ENCODE results near the gene ANKUB1. TPM values are rescaled to one million over a fixed set of nuclear protein-coding genes. Genes with fewer than 3 reads are reported as not detected.
A peak's percentile ranks its signal among the peaks of the same experiment; 100 is the strongest.

Gene ANKUB1
- polyA plus RNA-seq, 2 of the 4 experiments (the other 2 are of a cell fraction), result not detected

DNA sequence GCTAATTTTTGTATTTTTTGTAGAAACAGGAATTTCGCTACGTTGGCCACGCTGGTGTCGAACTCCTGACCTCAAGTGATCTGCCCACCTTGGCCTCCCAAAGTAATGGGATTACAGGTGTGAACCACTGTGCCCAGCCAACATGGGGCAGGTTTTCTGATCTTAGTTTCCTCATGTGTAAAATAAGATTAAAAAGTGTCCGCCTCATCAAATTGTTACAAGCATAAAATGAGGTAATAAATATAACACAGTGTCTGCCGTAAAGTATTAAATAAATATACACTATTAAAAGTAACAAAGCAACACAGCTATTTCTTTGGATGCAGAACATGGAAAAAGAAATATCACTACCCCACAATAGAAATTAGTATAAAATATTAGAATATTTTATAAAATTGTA lies 23.6 kb downstream of the ANKUB1 start:
- peak; percentile 67 for TF ChIP-seq MAFK (IDR thresholded peaks at IDR 0.05; ENCODE audit: partially characterized antibody)
- TF ChIP-seq PHF8 (IDR thresholded peaks at IDR 0.05; ENCODE audit: borderline replicate concordance, low read depth), result no peak
- TF ChIP-seq, protein P1, sequence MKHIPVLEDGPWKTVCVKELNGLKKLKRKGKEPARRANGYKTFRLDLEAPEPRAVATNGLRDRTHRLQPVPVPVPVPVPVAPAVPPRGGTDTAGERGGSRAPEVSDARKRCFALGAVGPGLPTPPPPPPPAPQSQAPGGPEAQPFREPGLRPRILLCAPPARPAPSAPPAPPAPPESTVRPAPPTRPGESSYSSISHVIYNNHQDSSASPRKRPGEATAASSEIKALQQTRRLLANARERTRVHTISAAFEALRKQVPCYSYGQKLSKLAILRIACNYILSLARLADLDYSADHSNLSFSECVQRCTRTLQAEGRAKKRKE (CRISPR knock-in tag; IDR thresholded peaks at IDR 0.05; ENCODE audit: low read depth), result no peak
- no peak for TF ChIP-seq HEYL (CRISPR knock-in tag; IDR thresholded peaks at IDR 0.05)
- WGBS (ENCODE audit: missing lambda C conversion rate), result 94% methylated on average over 6 of the region's 6 CpGs
- Histone ChIP-seq H3K4me3 (no peak overlapping the region), H3K4me2 (no peak overlapping the region), H3K9me3 (no peaks in the 10 kb centered on the region), H3K27ac (no peak overlapping the region), H3K4me1 (no peaks in the 10 kb centered on the region)
- CTCF ChIA-PET, result interaction anchor here (1.0 to 19.5 kb wide), 3 partner anchors 9 to 199 kb away, joined by 3 to 231 read pairs (median 5); no protein-coding TSS in a partner anchor
- no peak for ATAC-seq
- FAIRE-seq, result no peak
- POLR2A ChIA-PET, result no interaction called here
- DNase-seq (ENCODE audit: low read depth in 1 of 2, low spot score in 1 of 2), result no peak

DNA sequence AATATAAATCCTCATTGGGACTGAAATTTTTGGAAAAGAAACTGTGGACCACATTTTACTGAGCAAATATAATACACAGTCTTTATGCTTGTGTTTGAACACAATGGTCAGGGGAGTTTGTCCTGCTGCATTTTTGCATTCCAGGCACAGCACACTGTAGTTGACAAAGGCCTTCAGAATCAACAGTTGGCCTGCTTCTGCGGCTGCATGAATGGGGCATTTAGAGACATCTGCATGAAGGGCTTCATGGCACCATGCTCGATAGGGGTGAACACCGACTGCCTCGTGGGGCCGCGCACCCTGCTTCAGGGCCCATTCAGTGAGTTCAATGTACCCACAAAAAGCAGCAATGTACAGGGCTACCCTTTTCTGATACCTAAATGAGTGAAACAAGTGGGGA lies 24.6 kb downstream of the ANKUB1 start:
- H3K9me3 ChIP-seq, result no peaks in the 10 kb centered on the region
- H3K4me3 ChIP-seq, result no peak overlapping the region
- DNase-seq (ENCODE audit: low read depth in 1 of 2, low spot score in 1 of 2) (no peak), FAIRE-seq (no peak), ATAC-seq (no peak)
- ChIA-PET CTCF (interaction anchor here (0.7 to 19.5 kb wide), 8 partner anchors 16 to 416 kb away, joined by 3 to 231 read pairs (median 4); partner anchors contain the start of gene COMMD2), POLR2A (no interaction called here)
- no peak overlapping the region for H3K4me2 ChIP-seq
- 90% methylated on average over 4 of the region's 6 CpGs for WGBS (ENCODE audit: missing lambda C conversion rate)
- no peaks in the 10 kb centered on the region for H3K4me1 ChIP-seq
- H3K27ac ChIP-seq, result no peak overlapping the region
- no peak for TF ChIP-seq CBX8 (IDR thresholded peaks at IDR 0.05)

DNA sequence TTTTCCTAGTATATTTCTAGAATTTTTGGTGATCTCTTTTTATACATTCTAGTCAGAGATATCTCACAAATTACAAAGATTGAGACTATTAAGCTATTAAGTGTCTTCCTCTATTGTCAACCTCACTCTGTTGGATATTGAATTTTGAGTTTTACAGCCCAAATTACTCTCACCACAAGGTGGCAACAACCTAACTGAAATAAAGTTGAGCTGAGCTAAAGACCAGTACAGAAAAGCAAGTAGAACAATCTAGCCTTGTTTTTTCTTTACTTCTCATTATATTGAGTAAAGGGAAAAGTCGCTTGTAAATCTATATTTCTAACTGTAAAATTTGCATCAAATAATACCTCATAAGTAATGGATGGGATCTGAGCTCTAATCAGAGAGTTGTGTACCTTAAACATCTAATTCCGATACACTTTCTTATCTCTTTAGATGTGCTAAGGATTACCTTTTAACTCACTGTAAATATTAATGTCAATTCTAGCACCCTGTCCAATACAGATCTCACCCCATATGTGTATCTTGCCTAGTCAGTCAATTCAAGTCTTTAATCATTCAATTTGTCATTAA lies 26.5 kb downstream of the ANKUB1 start:
- TF ChIP-seq EP300 (IDR thresholded peaks at IDR 0.05), result no peak
- peak; percentile 70 for TF ChIP-seq SMC3 (IDR thresholded peaks at IDR 0.05)
- TF ChIP-seq RAD21 (conservative IDR thresholded peaks at IDR 0.05 in 1 of 2, IDR thresholded peaks at IDR 0.05 in 1 of 2), result peak; percentile 72 to 74
- TF ChIP-seq, protein P2, sequence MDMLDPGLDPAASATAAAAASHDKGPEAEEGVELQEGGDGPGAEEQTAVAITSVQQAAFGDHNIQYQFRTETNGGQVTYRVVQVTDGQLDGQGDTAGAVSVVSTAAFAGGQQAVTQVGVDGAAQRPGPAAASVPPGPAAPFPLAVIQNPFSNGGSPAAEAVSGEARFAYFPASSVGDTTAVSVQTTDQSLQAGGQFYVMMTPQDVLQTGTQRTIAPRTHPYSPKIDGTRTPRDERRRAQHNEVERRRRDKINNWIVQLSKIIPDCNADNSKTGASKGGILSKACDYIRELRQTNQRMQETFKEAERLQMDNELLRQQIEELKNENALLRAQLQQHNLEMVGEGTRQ (IDR thresholded peaks at IDR 0.05), result no peak
- TF ChIP-seq, protein P3, sequence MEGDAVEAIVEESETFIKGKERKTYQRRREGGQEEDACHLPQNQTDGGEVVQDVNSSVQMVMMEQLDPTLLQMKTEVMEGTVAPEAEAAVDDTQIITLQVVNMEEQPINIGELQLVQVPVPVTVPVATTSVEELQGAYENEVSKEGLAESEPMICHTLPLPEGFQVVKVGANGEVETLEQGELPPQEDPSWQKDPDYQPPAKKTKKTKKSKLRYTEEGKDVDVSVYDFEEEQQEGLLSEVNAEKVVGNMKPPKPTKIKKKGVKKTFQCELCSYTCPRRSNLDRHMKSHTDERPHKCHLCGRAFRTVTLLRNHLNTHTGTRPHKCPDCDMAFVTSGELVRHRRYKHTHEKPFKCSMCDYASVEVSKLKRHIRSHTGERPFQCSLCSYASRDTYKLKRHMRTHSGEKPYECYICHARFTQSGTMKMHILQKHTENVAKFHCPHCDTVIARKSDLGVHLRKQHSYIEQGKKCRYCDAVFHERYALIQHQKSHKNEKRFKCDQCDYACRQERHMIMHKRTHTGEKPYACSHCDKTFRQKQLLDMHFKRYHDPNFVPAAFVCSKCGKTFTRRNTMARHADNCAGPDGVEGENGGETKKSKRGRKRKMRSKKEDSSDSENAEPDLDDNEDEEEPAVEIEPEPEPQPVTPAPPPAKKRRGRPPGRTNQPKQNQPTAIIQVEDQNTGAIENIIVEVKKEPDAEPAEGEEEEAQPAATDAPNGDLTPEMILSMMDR (IDR thresholded peaks at IDR 0.05), result peak; percentile 73
- 51% methylated on average over 2 of the region's 2 CpGs for WGBS (ENCODE audit: missing lambda C conversion rate)
- Histone ChIP-seq H3K4me1 (0 out of 3 replicates have a peak, but pooled peaks cover 2% of the 10 kb centered on the region), H3K4me2 (no peak overlapping the region), H3K9me3 (no peaks in the 10 kb centered on the region), H3K4me3 (no peak overlapping the region), H3K27ac (no peak overlapping the region)
- peak; percentile 55 to 81; a peak in 4 of 6 replicates for ATAC-seq
- peak; percentile 73 for FAIRE-seq
- CTCF ChIA-PET, result interaction anchor here (0.5 to 19.5 kb wide), 29 partner anchors 10 to 451 kb away, joined by 3 to 231 read pairs (median 4); partner anchors contain the start of gene COMMD2
- POLR2A ChIA-PET, result interaction anchor here (0.6 to 1.3 kb wide), 2 partner anchors 42 to 108 kb away, joined by 3 to 5 read pairs; no protein-coding TSS in a partner anchor
- DNase-seq (ENCODE audit: low read depth in 1 of 2, low spot score in 1 of 2), result peak in 1 of 2 experiments; percentile 48

DNA sequence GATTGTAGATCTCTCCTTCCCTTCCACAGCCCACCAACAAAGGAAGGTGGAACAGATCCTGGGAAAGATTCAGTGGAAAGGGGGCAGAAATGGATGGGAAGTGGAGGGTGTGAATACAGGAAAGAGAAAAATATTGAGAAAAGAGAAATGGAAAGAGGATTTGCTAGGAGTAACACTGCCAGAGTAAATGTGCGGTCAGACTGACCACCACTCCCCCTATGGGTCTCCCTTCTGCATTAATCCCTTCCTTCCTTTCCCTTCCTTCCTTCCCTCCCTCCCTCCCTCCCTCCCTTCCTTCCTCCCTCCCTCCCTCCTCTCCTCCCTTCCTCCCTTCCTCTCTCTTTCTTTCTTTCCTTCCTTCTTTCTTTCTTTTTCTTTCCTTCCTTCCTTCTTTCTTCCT lies 28.1 kb downstream of the ANKUB1 start:
- Histone ChIP-seq H3K4me3 (no peak overlapping the region), H3K9me3 (no peaks in the 10 kb centered on the region), H3K4me1 (0 out of 3 replicates have a peak, but pooled peaks cover 2% of the 10 kb centered on the region), H3K27ac (no peak overlapping the region), H3K4me2 (no peak overlapping the region)
- ChIA-PET CTCF (interaction anchor here (1.1 to 19.5 kb wide), 4 partner anchors 8 to 44 kb away, joined by 3 to 231 read pairs (median 24); no protein-coding TSS in a partner anchor), POLR2A (no interaction called here)
- ATAC-seq (0 out of 6 replicates have a peak, but pooled peaks of 1 of the 2 experiments have one; percentile 30), FAIRE-seq (no peak), DNase-seq (ENCODE audit: low read depth in 1 of 2, low spot score in 1 of 2) (no peak)
- no peak for TF ChIP-seq NR3C1 (IDR thresholded peaks at IDR 0.05)
- 51% methylated on average over 1 of the region's 1 CpG for WGBS (ENCODE audit: missing lambda C conversion rate)
